Tongue (tissue), 2 donors: ENCODE data around the gene NAA16. TPM values are rescaled to one million over a fixed set of nuclear protein-coding genes. Genes with fewer than 3 reads are reported as not detected.

ENCODE experiments used
- DNase-seq: peaks from one replicate; pipeline ENCODE4 v3.0.0-alpha.2; 2015
- total RNA-seq: library from RNA; depleted of rRNA; stranded (reverse); fragments of >200 nt; gene quantifications from one replicate; pipeline ENCODE4 v1.2.3, GENCODE V29; 2014

The NAA16 gene
- total RNA-seq, 1 donor from 2014 or later = 36.3 TPM

DNA sequence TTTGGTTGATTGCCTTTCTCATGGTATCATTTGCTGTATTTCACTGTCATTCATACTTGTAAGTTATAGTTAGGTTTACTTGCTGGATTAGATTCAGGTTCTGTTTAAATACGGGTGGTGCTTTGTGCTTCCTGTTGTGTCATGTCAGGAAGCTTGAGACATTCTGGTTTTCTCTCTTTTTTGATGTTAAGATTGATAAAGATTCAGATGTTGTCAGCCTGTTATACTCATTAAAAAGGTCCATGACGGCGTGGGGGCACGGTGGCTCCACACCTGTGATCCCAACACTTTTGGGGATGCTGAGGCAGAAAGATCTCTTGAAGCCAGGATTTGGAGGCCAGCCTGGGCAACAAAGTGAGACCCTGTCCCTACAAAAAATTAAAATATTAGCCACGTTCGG is 45.7 kb downstream of the NAA16 start:
- DNase-seq = no peak

DNA sequence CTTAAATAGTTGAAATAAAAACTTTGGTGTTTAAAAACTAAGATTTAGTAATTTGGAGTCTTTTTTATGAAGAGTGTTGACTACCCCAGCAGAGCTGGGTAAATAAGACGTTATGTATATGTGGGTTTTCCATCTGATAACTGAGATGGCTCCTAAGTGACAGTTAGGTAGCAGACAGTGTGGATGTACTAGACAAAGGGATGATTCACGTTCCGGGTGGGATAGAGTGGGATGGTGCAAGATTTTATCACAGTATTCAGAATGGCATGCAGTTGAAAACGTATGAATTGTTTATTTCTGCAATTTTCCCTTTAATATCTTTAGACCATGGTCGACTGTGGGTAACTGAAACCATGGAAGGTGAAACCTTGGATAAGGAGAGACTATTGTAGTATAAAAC is 50.4 kb downstream of the NAA16 start:
- DNase-seq = no peak

DNA sequence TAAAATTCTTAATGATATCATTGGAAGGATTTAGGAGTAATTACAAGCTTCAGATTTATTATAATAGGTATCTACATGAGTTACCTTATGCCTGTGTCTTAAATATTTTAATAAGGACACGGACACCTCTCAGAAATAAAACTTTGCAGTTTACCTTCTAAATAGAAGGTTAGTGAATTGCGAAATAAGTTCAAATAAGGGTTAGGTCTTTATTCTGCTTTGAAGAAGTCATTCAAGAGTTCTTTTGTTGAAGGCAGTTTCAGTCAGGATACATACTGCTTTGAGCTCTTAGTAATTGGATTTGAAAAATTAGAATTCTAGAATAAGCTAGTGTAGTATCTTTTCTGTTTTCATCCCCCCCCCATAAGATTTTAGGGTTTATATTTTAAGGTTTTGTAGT is 53.0 kb downstream of the NAA16 start:
- no peak for DNase-seq

DNA sequence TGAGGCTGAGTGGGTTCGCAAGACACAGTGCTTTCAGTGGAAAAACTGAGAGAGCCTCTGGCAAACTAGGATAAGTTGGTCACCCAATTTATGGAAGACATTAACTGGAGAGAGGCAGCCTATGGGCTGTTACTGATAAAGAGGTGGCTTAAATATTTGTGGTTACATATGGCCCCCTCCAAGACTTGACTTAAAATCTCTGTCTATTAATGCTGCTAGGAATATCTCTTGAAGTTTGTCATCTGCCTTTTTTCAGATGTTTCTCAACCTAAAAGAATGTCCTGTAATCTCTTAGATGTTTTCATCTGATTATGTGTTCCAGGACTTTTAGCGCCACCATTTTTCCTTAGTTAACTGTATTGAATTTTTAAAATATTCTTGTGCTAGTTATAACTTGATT is 54.6 kb downstream of the NAA16 start:
- no peak for DNase-seq

DNA sequence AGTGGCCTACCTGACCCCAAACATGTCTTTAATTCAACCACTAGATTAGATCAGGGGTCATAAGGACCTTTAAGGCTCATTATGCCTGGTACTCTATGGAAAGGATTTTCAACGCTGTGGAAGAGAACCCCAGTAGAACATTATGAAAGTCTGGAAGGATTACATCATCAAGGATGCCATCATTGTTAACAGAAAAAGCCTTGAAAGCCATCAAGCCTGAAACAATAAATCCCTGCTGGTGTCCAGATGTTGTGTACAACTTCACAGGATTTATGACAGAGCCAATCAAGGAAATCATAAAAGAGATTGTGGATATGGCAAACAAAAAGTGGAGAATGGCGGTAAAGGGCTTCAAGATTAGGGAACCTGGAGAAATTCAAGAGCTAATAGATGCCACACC is 59.7 kb downstream of the NAA16 start:
- no peak for DNase-seq

DNA sequence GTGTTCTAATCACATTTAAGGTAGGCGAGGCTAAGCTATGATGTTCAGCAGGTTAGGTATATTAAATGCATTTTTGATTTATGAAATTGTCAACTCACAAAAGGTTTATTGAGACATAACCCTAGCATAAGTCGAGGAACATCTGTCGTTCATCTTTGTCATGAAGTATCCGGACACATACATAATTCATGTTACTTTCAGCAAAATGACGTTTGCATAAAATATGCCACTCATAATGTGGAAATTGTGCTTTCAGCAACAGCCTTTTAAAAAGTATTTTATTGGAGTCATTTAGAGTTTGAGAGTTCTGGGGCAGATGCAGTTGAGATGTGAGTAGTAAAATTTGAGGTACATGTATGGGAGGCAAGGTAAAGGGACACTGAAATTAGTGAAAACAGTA is 66.4 kb downstream of the NAA16 start:
- no peak for DNase-seq

DNA sequence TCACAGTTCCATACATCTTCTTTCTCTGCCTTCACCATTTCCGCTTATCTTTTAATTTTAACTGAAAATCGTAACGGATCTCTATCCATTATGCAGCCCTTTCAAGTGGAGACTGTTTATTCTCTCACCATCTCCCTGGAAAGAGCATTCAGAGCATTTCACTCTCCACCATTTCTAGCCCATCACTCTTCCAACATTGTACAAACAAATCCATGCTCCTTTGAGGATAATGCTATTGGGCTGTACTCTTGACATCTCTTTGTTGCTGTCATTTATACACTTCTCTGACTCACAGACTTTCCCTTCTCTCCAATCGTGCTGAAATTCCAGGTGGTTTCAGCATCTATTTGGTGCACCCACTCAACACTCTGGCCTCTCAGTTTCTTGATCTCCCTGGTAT is 71.4 kb downstream of the NAA16 start:
- DNase-seq = no peak

DNA sequence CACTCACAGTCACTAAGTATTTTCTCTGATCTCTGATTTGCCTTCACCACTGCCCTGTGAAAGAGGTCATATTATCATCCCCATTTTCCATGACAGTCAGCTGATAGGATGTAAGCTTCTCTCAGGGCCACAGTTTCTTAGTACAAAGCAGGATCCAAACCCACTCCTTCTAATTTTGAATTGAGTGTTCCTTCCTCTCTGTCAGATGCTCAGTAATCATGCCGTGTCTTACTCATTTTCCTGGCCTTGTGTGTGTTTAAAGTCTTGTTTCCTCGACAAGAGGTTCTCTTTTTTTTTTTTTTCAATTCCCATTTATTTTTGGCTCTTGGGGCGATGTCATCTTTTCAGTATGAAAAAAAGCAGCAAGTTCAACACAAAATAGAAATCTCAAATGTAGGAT is 72.3 kb downstream of the NAA16 start:
- no peak for DNase-seq

DNA sequence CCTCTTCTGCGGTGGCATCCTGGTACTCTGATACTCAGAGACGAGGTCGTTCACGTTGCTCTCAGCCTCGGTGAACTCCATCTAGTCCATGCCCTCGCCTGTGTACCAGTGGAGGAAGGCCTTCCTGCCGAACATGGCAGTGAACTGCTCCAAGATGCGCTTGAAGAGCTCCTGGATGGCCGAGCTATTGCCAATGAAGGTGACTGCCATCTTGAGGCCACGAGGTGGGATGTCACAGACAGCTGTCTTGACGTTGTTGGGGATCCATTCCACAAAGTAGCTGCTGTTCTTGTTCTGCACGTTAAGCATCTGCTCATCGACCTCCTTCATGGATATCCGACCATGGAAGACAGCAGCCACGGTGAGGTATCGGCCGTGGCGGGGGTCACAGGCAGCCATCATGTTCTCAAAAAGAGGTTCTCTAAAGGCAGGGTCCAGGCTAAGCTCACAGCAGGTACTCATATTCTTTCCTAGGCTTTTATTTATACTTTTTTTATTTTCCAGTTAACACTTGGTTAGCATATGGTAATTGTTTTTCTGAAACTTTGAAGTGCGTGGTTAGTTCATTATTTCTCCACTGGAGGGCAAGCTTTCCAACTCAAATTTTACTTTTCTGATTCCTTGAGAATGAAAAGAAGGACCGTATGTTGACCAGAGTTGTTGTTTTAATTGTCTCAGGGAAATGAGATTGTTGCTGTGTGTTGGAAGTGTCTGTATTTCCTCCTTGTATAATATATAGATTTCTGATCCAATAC is 73.9 kb downstream of the NAA16 start:
- peak; percentile 14 for DNase-seq

DNA sequence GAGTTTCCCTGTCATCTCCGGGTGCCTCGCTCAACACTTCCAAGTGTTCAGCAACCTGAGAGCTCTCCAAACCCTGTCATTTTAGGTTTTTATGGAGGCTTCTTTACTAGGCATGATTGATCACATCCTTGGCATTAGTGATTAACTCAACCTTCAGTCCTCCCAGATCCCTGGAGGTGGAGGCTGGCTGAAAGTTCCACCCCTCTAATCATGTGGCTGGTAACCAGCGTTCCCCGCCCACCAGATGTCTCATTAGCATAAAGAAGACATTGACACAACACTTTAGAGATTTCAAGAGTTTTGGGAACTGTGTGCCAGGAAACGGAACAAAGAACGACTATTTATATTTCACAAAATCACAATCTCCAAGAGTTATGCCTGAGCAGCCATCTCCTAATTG is 75.1 kb downstream of the NAA16 start:
- no peak for DNase-seq

DNA sequence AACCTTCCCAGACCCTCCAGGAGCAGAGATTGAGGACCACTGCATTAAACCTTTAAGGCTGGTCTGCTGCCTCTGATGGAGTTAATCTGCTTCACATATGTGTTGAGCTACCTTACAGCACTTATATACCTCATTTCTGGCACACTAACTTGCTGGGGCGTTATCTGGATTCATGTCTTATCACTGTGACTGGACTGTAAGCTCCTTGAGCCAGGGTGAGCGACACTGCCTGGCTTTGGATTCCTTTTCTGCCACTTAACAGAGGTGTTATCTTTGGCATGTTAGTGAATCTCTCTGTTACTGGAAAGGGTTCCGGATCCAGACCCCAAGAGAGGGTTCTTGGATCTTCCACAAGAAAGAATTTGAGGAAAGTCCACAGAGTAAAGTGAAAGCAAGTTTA is 76.5 kb downstream of the NAA16 start:
- no peak for DNase-seq

DNA sequence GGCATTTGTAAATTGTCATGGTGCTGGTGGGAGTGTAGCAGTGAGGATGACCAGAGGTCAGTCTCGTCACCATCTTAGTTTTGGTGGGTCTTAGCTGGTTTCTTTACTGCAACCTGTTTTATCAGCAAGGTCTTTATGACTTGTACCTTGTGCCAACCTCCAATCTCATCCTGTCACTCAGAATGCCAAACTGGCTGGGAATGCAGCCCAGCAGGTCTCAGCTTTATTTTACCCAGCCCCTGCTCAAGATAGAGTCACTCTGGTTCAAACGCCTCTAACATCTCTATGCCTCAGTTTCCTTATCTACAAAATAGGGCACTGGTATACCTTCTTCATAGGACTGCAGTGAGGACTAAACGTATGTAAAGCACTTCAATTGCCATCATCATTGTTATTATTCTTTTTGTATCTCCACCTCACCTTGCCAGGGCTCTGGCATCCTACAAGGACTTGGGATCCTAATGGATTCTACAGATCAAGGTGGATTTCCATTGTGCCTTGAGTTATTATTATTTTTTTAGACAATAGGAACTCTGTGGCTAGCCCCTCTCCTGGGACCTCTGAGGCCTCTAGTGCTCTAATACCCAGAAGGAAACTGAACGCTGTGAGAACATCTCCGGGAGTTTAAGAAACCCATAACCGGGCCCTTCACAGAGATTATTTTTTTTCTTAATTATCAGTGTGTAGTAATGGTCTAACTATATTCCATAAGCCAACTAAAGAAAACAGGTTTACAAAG is 77.2 kb downstream of the NAA16 start:
- DNase-seq = no peak

DNA sequence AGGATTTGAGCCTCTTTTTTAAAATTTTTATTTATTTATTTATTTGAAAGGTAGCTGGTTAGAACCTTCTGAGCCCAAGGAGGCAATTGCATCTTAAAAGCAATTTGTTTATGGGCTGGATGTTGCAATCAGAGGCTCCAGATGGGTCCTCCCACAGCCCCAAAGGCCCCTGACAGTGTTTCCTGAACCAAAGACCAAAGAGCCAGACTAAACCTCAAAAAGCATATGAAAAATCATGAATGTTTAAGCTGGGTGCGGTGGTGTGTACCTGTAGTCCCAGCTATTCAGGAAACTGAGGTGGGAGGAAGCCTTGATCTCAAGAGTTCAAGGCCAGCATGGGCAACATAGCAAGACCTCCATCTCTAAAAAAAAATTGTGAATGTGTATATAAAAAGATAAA is 78.5 kb downstream of the NAA16 start:
- no peak for DNase-seq

DNA sequence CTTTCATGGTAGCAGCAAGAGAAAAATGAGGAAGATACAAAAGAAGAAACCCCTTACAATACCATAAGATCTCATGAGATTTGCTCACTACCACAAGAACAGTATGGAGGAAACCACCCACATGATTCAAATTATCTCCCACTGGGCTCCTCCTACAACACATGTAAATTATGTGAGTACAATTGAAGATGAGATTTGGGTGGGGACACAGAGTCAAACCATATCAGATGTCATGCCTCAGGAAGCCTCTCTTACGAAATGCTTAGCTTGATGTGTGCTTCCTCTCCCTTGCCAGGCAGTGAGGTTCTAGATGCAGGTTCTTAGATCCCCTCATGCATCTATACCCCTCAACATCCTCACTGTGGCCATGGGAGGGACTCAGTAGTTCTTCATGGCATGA is 83.1 kb downstream of the NAA16 start:
- DNase-seq = no peak

DNA sequence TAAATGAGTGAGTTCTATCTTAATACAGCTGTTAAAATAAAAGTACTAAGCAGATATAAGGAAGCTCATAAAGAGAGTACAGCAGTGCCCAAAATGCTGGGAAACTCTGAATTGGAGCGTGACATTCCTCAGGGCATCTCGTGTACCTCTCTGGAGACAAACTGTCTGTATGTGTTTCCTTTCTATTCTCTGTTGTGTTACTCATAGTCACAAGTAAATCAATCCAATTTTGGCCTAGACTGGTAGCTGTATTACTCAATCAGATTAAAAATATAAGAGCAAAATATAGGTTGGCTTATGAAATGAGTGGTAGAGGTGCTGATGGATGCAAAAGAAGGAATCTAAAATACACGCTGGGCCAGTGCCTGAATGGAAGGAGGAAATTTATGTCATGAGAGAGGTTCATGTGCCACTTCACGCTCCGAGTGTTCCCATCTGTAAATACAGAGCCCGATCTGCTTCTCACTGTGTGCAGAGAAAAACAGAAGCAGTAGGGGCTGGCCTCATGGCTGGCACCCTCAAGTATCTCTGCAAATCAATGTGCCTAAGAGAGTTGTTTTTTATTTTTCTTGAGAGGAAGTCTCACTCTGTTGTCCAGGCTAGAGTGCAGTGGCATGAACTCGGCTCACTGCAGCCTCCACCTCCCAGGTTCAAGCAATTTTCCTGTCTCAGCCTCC is 87.6 kb downstream of the NAA16 start:
- DNase-seq = no peak

DNA sequence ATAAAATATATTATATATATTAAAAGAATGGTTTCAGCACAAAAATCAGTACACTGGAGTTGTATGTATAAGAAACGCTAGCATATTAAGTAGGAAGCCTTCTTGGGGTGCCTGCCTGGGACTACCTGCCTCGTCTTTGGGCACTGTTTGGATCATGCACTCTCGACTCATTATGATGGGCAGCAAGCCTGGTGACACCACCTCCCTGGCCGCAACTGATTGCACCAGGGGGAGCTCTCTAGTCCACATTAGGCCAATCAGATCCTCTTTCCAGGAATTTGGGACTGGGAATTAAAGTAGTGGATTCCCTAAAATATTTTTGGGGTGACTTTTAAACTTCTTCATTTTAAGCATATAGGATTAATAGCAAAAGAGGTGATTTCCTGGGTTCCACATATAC is 90.3 kb downstream of the NAA16 start:
- no peak for DNase-seq

DNA sequence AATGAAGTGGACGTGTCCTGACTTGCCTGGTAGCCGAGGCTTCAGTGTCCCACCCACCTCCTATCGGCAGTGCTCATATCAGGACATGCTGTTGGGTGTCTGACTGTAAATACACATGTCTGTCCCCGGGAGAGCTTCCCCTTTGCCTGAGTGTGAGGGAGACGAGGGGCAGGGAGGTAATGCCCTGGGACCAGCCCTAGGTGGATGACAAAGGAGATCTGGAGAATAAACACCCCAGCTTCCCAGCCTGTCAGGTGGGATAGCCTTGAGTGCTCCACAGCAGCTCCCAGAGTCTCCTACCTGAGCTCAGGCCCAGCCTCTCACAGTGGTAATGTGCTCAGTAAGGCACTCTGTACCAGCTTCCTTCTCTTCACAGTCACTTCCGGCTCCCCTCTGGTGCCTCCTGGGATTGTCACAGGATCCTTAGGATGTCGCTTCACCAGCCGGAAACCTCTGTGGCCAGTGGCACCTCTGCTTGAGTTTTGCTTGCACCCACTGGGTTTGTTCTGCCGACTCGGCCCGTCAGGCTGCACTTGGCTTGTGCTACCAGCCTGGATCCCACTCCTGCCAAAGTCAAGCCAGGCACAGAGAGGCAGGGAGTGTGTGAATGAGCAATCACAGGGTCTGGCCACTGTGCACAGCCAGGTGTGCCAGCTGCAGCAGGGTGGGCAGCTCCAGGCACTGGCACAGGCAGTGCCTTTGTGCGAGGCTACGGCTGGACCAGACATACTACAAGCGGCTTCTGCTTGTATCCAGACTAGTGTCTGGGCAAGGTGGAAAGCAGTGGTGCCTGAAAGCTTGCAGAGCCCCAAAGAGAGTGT is 91.8 kb downstream of the NAA16 start:
- no peak for DNase-seq

DNA sequence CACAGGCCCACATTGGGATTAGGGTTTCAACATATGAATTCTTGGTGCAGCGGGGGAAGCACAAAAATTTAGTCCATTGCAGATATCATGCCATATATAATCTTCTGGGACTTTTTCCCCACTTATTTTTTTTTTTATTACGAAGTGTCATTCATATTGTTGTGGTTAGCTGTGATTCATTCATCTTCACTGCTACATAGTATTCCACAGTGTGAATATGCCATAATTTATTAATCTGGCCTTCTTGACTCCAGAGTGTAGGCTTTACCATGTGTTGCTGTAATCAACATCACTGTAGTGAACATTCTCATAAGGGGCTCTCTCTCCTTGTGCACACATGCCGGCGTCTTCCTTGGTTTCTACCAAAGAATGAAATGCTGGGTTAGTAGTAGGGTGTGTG is 92.9 kb downstream of the NAA16 start:
- DNase-seq = no peak

DNA sequence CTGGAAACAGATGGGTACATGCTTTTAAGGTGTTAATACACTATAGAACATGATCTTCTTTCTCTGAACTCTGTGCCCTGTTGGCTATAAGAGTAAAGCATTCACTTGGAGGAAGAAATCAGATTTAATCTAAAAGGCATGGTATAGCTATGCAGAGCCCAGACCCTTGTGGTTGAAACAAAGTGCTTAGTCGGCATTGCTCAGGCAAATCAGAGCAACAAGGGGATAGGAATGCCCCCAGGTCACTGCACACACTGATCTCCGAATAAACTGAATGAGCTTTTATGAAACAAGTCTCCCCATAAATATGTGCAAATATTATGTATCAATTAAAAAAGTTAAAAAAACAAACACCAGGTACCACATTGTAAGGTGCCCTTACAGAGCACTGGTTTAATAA is 94.3 kb downstream of the NAA16 start:
- DNase-seq = no peak

DNA sequence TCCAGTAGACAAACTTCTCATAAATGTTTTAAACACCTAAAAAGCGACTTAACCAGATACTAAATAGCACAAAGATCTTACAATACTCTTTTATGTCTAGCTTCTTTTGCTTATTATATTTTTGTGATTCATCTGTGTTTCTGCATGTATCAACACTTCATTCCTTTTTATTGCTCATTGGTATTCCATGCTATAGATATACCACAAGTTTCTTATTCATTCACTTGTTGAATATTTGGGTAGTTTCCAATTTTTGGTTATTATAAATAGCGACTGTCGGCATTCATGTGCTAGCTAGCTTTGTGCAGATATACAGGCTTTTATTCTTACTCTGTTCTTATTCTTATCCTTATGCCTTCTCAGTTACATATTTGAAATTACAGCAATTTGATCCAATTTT is 96.3 kb downstream of the NAA16 start:
- DNase-seq = no peak

DNA sequence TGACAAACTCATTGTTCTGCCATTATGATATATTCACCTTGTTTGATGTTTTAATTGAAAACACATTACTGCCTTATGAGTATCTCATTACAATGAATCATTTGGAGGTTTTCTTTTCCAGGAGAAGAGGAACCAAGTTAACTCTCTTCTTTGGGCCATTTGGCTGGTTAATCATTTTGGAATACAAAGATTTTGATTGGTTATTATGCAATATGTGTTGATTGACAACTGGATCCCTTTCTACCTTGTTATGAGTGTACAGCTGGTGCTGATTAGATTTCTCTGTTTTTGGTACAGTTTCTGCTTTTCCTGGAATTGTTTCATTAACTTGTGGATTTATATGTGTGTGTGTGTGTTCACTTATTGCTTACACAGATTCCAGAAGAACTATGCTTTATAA is 97.1 kb downstream of the NAA16 start:
- DNase-seq = peak; percentile 12

DNA sequence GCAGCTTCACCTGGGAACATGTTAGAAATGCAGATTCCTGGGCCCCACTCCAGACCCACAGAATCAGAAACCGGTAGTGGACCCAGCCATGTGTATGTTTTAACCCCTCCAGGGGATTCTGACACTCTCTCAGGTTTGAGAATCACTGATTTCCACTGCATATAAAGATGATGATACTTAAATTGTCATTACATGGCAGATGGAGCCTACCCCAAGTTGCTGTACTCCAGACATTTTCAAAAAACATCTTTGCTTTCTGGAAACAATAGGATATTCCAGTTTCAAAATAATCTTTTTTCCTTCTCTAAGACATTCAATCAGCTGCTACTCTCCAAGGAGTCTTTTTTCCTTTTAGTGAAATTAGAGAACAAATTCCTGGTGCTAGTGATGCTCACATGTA is 97.7 kb downstream of the NAA16 start:
- peak; percentile 20 for DNase-seq

DNA sequence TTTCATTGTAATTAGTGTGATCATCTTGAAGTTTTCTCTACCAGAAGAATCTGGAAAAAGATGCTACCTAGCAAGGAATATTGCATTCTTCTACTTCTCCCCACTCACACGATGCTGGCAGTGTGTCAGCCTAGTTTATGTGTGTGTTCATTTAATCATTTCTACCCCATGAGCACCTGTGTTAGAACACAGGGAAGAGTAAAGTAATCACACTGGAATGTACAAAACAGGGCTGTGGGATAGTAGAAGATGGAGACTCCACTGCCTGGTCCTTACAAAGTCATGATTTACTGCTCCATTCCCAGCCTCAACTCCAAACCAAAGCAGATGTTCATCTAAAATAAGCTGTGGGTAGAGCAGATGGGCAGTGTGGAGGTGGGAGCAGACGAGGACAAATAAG is 98.5 kb downstream of the NAA16 start:
- DNase-seq = no peak
